Mucosa of rectum (tissue), 2 donors: Measurements from ENCODE around the gene LRRC37A3.
A peak's percentile ranks its signal among the peaks of the same experiment; 100 is the strongest.
"Not testable (repeated sequence)": the region's sequence is repeated elsewhere in the genome, so short reads cannot be mapped to it uniquely, and the experiment has no call there.

Experiments used
- H3K27ac ChIP-seq, 2 donors: one replicate each; pipeline ENCODE4 v1.7.0; 2013; ENCODE audit warnings: inconsistent platforms in 2 of 2, low read depth in 2 of 2, low read length in 2 of 2
- H3K27me3 ChIP-seq, 2 donors: one replicate each; pipeline ENCODE4 v1.7.0; 2013; ENCODE audit warnings: low read length in 2 of 2; ENCODE audit not compliant: control insufficient read depth in 2 of 2, insufficient read depth in 2 of 2
- H3K36me3 ChIP-seq, 2 donors: one replicate each; pipeline ENCODE4 v1.7.0; 2013; ENCODE audit warnings: low read length in 2 of 2; ENCODE audit not compliant: control insufficient read depth in 2 of 2, insufficient read depth in 2 of 2
- H3K4me1 ChIP-seq, 2 donors: one replicate each; pipeline ENCODE4 v1.7.0; 2013; ENCODE audit warnings: low read length in 2 of 2, mild to moderate bottlenecking in 1 of 2; ENCODE audit not compliant: control insufficient read depth in 2 of 2, insufficient read depth in 2 of 2
- H3K4me3 ChIP-seq, 2 donors: one replicate each; pipeline ENCODE4 v1.7.0; 2013; ENCODE audit warnings: low read length in 2 of 2
- H3K9ac ChIP-seq, 2 donors: one replicate each; pipeline ENCODE4 v1.7.0; 2013; ENCODE audit warnings: low read length in 2 of 2, low read depth in 1 of 2, mild to moderate bottlenecking in 1 of 2
- H3K9me3 ChIP-seq, 2 donors: one replicate each; pipeline ENCODE4 v1.7.0; 2013; ENCODE audit warnings: low read length in 2 of 2; ENCODE audit not compliant: control insufficient read depth in 2 of 2
- donor health status: healthy.
- donor health status: Normal muscosa, but diverticular disease.

LRRC37A3 gene

DNA sequence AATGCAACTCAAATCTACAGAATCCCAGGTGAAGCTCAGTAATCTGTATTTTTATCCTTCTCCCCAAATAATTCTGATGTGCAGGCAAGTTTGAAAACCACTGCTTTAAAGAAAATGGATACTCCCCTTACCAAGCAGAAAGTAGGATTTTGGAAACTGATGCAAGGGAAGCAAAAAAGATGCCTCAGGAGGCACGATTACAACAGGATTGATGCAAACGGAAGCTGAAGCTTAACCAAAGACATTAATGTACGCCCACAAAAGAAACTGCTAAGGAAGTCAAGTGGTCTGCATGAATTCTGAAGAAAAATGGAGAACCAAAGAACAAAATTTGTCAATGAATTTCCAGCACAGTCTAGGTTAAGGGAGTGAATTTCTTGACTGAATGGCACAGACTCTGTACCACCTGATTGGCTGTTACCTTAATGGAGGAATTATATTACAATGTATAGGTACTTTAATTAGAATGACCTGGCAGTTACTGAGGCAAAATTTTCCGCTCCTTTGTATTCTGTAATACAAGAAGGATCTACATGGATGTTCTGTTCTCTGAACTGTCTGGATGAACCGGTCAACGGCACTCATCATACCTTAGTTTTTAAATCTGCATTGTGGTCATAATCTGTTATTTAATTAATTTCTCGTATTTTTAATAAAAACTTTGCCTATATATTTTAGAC is 9.6 kb downstream of the LRRC37A3 start:
- H3K4me3 ChIP-seq, H3K9me3 ChIP-seq, H3K36me3 ChIP-seq, H3K9ac ChIP-seq, H3K27me3 ChIP-seq, H3K4me1 ChIP-seq, H3K27ac ChIP-seq: not testable (repeated sequence)

DNA sequence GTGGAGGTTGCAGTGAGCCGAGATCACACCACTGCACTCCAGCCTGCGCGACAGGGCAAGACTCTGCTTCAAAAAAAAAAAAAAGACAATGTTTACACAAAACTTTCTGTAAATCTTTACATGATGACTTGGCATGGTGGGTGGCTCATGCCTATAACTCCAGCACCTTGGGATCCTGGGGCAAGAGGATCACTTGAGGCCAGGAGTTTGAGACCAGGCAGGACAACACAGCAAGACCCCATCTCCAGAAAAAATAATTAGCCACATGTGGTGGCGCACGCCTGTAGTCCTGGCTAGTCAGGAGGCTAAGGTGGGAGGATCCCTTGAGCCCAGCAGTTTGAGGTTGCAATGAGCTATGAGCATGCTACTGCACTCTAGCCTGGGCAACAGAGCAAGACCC is 15.2 kb downstream of the LRRC37A3 start:
- H3K27me3 ChIP-seq, H3K4me1 ChIP-seq, H3K9ac ChIP-seq, H3K27ac ChIP-seq, H3K9me3 ChIP-seq, H3K36me3 ChIP-seq, H3K4me3 ChIP-seq: not testable (repeated sequence)

DNA sequence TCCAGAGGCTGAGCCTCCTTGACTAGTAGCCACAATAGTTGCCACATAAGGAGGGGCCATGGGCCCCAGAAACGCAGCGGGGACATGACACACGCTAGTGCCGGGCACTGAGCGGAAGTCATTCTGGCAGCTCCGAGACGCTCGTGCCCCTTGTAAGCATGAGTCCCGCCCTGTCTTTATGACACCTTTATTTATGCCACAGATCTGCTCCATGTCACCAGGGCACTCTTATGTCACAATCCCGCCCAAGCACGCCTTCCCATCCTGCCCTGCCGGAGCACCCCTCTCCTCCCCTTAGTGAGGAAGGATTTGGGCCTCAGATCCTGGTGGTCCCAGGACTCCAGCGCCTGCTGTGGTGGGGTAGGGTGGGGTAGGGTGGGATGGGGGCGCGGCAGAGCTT is 22.1 kb downstream of the LRRC37A3 start:
- not testable (repeated sequence) for H3K9me3 ChIP-seq, H3K36me3 ChIP-seq, H3K4me1 ChIP-seq, H3K27me3 ChIP-seq
- Histone ChIP-seq H3K27ac (peak overlapping the region in 1 of 2 donors; percentile 32), H3K4me3 (peak overlapping the region; percentile 48 to 57), H3K9ac (peak overlapping the region in 1 of 2 donors; percentile 12)

DNA sequence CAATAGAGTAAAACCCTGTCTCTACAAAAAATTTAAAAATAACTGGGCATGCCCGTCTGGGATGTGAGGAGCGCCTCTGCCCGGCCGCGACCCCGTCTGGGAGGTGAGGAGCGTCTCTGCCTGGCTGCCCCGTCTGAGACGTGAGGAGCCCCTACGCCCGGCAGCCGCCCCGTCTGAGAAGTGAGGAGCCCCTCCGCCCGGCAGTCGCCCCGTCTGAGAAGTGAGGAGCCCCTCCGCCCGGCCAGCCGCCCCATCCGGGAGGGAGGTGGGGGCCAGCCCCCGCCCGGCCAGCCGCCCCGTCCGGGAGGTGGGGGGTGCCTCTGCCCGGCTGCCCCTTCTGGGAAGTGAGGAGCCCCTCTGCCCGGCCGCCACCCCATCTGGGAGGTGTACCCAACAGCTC is 45.1 kb downstream of the LRRC37A3 start:
- H3K9me3 ChIP-seq, H3K27me3 ChIP-seq, H3K4me1 ChIP-seq, H3K27ac ChIP-seq, H3K36me3 ChIP-seq, H3K9ac ChIP-seq, H3K4me3 ChIP-seq: not testable (repeated sequence)

DNA sequence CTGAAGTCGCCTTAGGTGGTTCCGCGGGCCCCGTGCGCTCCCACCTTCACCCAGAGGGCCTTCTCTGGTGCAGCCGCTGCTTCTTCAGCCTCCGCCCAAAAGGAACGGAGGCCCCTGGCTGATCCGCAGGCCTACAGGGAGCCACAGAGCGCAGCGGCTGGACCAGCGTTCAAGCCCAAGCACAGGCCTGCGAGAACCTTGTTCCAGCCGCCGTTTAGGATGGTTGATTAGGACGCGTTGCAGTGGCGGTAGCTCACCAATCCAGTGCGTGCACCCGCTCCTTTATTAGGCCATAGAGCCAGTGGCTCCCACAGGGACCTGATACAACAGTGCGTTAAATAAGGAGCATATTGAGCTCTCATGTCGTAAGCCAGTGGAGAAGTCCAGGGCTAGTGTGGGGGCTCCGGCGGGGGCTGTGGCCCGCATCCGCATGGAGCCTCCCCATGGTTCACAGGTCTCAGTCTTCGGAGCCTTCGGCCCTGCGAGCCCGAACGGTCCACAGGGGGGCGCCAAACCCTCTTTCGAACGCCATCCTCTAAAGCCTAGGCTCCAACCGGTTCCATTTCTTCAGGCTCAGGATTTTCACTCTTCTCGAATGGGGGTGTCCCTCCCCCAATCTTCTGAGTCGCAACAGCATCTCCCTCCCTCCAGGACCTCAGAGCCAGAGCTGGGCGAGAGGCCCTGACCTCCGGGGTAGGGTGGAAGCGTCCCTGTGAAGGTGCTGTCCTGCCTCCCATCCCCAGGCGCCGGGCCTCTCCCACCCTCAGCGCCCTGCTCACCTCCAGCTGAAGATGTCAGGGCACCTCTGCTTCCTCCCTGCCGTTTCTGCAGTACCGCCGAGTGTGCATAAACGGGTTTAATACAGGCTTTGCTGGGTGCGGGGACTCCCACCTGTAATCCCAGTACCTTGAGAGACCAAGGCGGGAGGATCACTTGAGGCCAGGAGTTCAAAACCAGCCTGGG is 71.5 kb downstream of the LRRC37A3 start:
- H3K4me3 ChIP-seq, H3K9ac ChIP-seq, H3K9me3 ChIP-seq, H3K27me3 ChIP-seq, H3K4me1 ChIP-seq, H3K36me3 ChIP-seq, H3K27ac ChIP-seq: not testable (repeated sequence)

DNA sequence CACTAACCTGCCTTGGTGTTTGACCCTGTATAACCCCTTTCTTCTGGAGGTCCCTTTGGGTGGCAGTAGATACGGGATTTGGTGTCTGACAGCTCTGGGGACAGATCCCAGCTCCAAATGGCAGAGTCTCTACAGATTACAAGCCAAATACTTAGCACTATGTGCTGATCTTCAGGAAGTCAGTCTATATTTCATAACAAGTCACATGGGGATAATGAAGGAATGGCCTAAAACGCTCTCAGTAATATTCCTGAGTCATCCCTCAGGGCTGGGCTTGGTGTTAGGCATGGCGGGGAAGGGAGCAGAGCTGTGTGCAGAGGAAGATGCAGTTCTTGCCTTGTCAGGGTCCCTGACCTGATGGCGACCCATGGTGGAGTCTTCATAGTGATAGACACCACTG is 72.4 kb downstream of the LRRC37A3 start:
- H3K27ac ChIP-seq, H3K4me1 ChIP-seq: not testable (repeated sequence)

DNA sequence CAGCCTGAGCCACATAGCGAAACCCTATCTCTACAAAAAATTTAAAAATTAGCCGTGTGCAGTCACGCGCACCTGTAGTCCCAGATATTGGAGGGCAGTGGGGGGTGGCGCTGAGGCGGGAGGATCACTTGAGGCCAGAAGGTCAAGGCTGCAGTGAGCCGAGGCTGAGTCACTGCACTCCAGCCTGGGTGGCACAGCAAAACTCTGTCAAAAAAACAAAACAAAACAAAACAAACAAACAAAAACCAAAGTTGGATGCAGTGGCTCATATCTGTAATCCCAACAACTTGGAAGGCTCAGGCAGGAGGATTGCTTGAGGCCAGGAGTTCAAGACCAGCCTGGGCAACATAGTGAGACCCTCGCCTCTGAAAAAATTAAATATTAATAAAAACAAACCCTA is 75.4 kb downstream of the LRRC37A3 start:
- H3K9ac ChIP-seq, H3K27ac ChIP-seq, H3K27me3 ChIP-seq, H3K4me3 ChIP-seq, H3K9me3 ChIP-seq, H3K36me3 ChIP-seq, H3K4me1 ChIP-seq: not testable (repeated sequence)

More for the DNA sequence above, 72.4 kb downstream of the LRRC37A3 start:
- not testable (repeated sequence) for H3K4me3 ChIP-seq, H3K9me3 ChIP-seq, H3K36me3 ChIP-seq, H3K27me3 ChIP-seq, H3K9ac ChIP-seq

DNA sequence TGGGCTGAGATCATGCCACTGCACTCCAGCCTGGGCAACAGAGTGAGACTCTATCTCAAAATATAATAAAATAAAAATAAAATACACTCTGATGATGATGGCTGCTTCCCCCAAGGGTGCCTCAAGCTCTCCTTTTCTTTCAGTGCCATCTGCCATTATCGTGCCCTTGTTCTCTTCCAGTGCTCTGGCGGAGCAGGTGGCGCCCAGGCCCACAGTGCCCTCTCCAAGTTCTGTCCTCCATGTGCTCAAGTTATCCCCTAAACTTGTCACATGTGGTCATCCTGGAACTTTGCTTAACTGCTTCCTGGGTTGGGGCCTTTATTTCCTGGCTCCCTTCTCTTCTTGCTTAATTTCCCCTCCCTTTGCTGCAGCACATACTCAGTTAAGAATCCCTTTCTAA is 76.4 kb downstream of the LRRC37A3 start:
- not testable (repeated sequence) for H3K27me3 ChIP-seq, H3K4me3 ChIP-seq, H3K36me3 ChIP-seq, H3K4me1 ChIP-seq, H3K27ac ChIP-seq, H3K9me3 ChIP-seq, H3K9ac ChIP-seq

DNA sequence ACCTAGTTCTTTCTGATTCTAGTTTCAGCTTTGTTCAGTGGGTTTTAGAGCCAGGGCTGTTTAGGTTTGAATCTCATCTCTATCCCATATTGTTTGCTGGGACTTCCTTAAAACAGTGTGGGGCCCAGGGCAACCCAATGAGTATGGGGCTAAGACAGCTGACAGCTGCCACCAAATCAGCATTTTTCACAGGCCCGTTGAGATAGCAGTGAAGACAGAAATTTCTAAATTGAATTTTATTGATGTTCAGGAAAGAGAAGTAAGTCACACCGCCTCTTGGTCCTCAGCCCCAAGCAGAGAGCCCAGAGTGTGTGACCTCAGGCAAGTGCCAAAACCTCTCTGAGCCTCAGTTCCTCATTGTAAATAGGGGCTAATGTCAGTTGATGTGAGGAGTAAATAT is 78.3 kb downstream of the LRRC37A3 start:
- H3K36me3 ChIP-seq, H3K9ac ChIP-seq, H3K27ac ChIP-seq, H3K4me3 ChIP-seq, H3K9me3 ChIP-seq, H3K4me1 ChIP-seq, H3K27me3 ChIP-seq: not testable (repeated sequence)

DNA sequence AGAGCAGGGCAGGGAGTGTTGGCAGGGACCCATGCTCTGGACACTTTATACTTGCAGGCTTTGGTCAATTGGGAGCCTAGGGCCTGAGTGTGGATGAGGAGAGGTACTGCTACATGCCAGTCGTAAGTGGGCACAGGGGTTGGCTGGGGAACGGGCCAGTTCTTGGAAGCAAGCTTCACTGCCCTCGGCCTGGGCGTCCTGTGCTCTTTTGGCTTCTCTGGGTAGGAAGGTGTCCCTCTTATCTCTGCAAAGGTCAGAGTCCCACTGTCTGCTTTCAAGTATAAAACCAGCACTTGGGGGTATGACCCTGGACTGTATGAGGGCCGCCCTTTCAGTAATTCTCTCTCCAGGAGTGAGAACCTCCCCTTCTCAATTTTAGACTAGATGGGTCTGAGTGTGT is 80.8 kb downstream of the LRRC37A3 start:
- H3K27ac ChIP-seq, H3K27me3 ChIP-seq, H3K36me3 ChIP-seq, H3K4me1 ChIP-seq, H3K9ac ChIP-seq, H3K9me3 ChIP-seq, H3K4me3 ChIP-seq: not testable (repeated sequence)
